RWPE1 (cell line): Measurements from ENCODE around the gene MAPK1IP1L.
"Not testable (repeated sequence)": the region's sequence is repeated elsewhere in the genome, so short reads cannot be mapped to it uniquely, and the experiment has no call there.

Experiments used
- CTCF ChIA-PET: fragments of 350-600 bp; sonication (Branson Sonifier 250); formaldehyde crosslinking; extraction: SDS; loops from one replicate; lab custom pipeline; 2021; lab: Yijun Ruan, JAX
- POLR2A ChIA-PET: fragments of 400-600 bp; formaldehyde crosslinking; extraction: SDS; loops from one replicate; lab custom pipeline; 2020; ENCODE audit warnings: antibody characterized with exemption; ENCODE audit not compliant: low non-redundant PET; lab: Yijun Ruan, JAX
- DNase-seq: peaks from one replicate; pipeline ENCODE4 v3.0.0; 2012; ENCODE audit warnings: low spot score
- H3K27ac ChIP-seq: fragments of 450-650 bp; 2 replicates; pipeline ENCODE4 v1.5.1; 2017
- CTCF ChIP-seq: fragments of 450-650 bp; conservative IDR thresholded peaks from 2 replicates; pipeline ENCODE4 v1.5.1; 2017; ENCODE audit warnings: low read depth, mild to moderate bottlenecking

Gene MAPK1IP1L

DNA sequence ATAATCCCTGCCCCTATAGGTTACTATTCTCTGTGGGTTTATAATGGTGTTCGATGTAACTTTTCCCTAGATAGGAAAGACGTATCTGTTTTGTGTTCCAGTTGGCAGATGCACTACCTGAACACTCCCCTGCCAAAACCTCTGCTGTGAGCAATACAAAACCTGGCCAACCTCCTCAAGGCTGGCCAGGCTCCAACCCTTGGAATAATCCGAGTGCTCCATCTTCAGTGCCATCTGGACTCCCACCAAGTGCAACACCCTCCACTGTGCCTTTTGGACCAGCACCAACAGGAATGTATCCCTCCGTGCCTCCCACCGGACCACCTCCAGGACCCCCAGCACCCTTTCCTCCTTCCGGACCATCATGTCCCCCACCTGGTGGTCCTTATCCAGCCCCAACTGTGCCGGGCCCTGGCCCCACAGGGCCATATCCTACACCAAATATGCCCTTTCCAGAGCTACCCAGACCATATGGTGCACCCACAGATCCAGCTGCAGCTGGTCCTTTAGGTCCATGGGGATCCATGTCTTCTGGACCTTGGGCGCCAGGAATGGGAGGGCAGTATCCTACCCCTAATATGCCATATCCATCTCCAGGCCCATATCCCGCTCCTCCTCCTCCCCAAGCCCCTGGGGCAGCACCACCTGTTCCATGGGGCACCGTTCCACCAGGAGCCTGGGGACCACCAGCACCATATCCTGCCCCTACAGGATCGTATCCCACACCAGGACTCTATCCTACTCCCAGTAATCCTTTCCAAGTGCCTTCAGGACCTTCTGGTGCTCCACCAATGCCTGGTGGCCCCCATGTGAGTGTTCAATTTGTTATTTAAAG lies 11.3 kb downstream of the MAPK1IP1L start:
- H3K27ac ChIP-seq, result peak overlapping the region; percentile 46
- TF ChIP-seq CTCF, result no peak
- no peak for DNase-seq
- ChIA-PET CTCF (interaction anchor here (0.5 kb wide), 1 partner anchor 225 kb away, joined by 3 read pairs; no protein-coding TSS in a partner anchor), POLR2A (no interaction called here)

- H3K27ac ChIP-seq, DNase-seq, POLR2A ChIA-PET, CTCF ChIA-PET: not testable (repeated sequence)
Observed at GRCh38 chr14:55064896-55065295, 13.4 kb downstream of the MAPK1IP1L start.

GRCh38 chr14:55065411-55065810 lies 14.0 kb downstream of the MAPK1IP1L start:
- no peak for TF ChIP-seq CTCF
- CTCF ChIA-PET, result interaction anchor here (1.1 kb wide), 1 partner anchor 14 kb away, joined by 4 read pairs; no protein-coding TSS in a partner anchor
- no peak for DNase-seq
- POLR2A ChIA-PET, result no interaction called here
- H3K27ac ChIP-seq, result no peak overlapping the region

- CTCF ChIA-PET, result interaction anchor here (0.8 to 1.1 kb wide), 3 partner anchors 15 to 94 kb away, joined by 3 to 8 read pairs (median 4); no protein-coding TSS in a partner anchor
- no peak for TF ChIP-seq CTCF
- DNase-seq, result no peak
- no peak overlapping the region for H3K27ac ChIP-seq
- POLR2A ChIA-PET, result no interaction called here
Observed at GRCh38 chr14:55066223-55066622, 14.8 kb downstream of the MAPK1IP1L start.

- ChIA-PET CTCF (interaction anchor here (1.1 kb wide), 1 partner anchor 20 kb away, joined by 3 read pairs; the partner anchor contains the start of gene MAPK1IP1L), POLR2A (interaction anchor here (0.7 kb wide), 1 partner anchor 19 kb away, joined by 3 read pairs; no protein-coding TSS in a partner anchor)
- no peak for DNase-seq
- H3K27ac ChIP-seq, result peak overlapping the region; percentile 84
- no peak for TF ChIP-seq CTCF
Observed at GRCh38 chr14:55070981-55071411, 19.5 kb downstream of the MAPK1IP1L start.

GRCh38 chr14:55071870-55072640 lies 20.6 kb downstream of the MAPK1IP1L start:
- ChIA-PET POLR2A (interaction anchor here (0.5 kb wide), 1 partner anchor 79 kb away, joined by 5 read pairs; no protein-coding TSS in a partner anchor), CTCF (interaction anchor here (0.6 to 0.7 kb wide), 2 partner anchors 109 to 283 kb away, joined by 3 to 4 read pairs; no protein-coding TSS in a partner anchor)
- no peak for TF ChIP-seq CTCF
- DNase-seq, result peak; percentile 84
- peak overlapping the region; percentile 84 for H3K27ac ChIP-seq
